ENCODE data around the gene SRPX2.

The SRPX2 gene

GRCh38 chrX:100623001-100623400 is 21.0 kb upstream of the SRPX2 start:
- Histone ChIP-seq H3K27ac (ENCODE audit: low read length) (no peak overlapping the region), H3K4me1 (ENCODE audit: low read length) (peaks cover 7% of the 10 kb centered on the region), H3K27me3 (replicated peaks; ENCODE audit: insufficient read depth, low read length) (peaks cover 74% of the 10 kb centered on the region)

GRCh38 chrX:100625985-100626491 is 18.0 kb upstream of the SRPX2 start:
- peaks cover 10% of the 10 kb centered on the region; the same call in 1 of the 2 replicates for H3F3A ChIP-seq (ENCODE audit: insufficient read depth, low read length)

More at GRCh38 chrX:100623001-100623400, 21.0 kb upstream of the SRPX2 start:
- no peaks in the 10 kb centered on the region for H3K36me3 ChIP-seq (replicated peaks; ENCODE audit: insufficient read depth, low read length)
- H2AFZ ChIP-seq (ENCODE audit: low read length): no peak overlapping the region
- H3K9me3 ChIP-seq (replicated peaks; ENCODE audit: insufficient read depth, low read length): no peaks in the 10 kb centered on the region
- no peak for DNase-seq
- H3F3A ChIP-seq (ENCODE audit: insufficient read depth, low read length): peaks cover 10% of the 10 kb centered on the region; the same call in 1 of the 2 replicates
- no peaks in the 10 kb centered on the region for H3K79me2 ChIP-seq (ENCODE audit: low read length)
- no peak overlapping the region for H3K9ac ChIP-seq (ENCODE audit: low read length)
- H3K4me2 ChIP-seq (ENCODE audit: low read depth, low read length): no peak overlapping the region
- no peaks in the 10 kb centered on the region for H3K9me2 ChIP-seq (replicated peaks; ENCODE audit: insufficient read depth, low read length)
- TF ChIP-seq EZH2 (optimal IDR thresholded peaks at IDR 0.05; ENCODE audit: low read depth, low read length): no peak
- TF ChIP-seq EZH2phosphoT487 (IDR thresholded peaks at IDR 0.05; ENCODE audit: low read length): no peak
- TF ChIP-seq CTCF (IDR thresholded peaks at IDR 0.05; ENCODE audit: low read length): no peak
- H3K4me3 ChIP-seq (ENCODE audit: low read length): no peak overlapping the region
- peaks cover 3% of the 10 kb centered on the region; the same call in 1 of the 2 replicates for H4K20me1 ChIP-seq (ENCODE audit: insufficient read depth, low read length)

GRCh38 chrX:100635040-100635439 is 9.0 kb upstream of the SRPX2 start:
- Histone ChIP-seq H3K27me3 (replicated peaks; ENCODE audit: insufficient read depth, low read length) (peaks cover 64% of the 10 kb centered on the region), H3K9me3 (replicated peaks; ENCODE audit: insufficient read depth, low read length) (no peaks in the 10 kb centered on the region), H4K20me1 (ENCODE audit: insufficient read depth, low read length) (no peaks in the 10 kb centered on the region), H3K4me1 (ENCODE audit: low read length) (no peaks in the 10 kb centered on the region), H3K79me2 (ENCODE audit: low read length) (no peaks in the 10 kb centered on the region), H3K27ac (ENCODE audit: low read length) (no peak overlapping the region), H2AFZ (ENCODE audit: low read length) (no peak overlapping the region), H3K36me3 (replicated peaks; ENCODE audit: insufficient read depth, low read length) (no peaks in the 10 kb centered on the region), H3F3A (ENCODE audit: insufficient read depth, low read length) (no peaks in the 10 kb centered on the region), H3K4me3 (ENCODE audit: low read length) (no peak overlapping the region), H3K9me2 (replicated peaks; ENCODE audit: insufficient read depth, low read length) (no peaks in the 10 kb centered on the region), H3K4me2 (ENCODE audit: low read depth, low read length) (no peak overlapping the region), H3K9ac (ENCODE audit: low read length) (no peak overlapping the region)
- DNase-seq: no peak
- no peak for TF ChIP-seq EZH2phosphoT487 (IDR thresholded peaks at IDR 0.05; ENCODE audit: low read length)
- no peak for TF ChIP-seq CTCF (IDR thresholded peaks at IDR 0.05; ENCODE audit: low read length)
- no peak for TF ChIP-seq EZH2 (optimal IDR thresholded peaks at IDR 0.05; ENCODE audit: low read depth, low read length)

More at GRCh38 chrX:100625985-100626491, 18.0 kb upstream of the SRPX2 start:
- no peak overlapping the region for H3K27ac ChIP-seq (ENCODE audit: low read length)
- H3K4me1 ChIP-seq (ENCODE audit: low read length): peaks cover 7% of the 10 kb centered on the region
- H3K9ac ChIP-seq (ENCODE audit: low read length): no peak overlapping the region
- H3K36me3 ChIP-seq (replicated peaks; ENCODE audit: insufficient read depth, low read length): no peaks in the 10 kb centered on the region
- 0 out of 2 replicates have a peak overlapping the region, but pooled peaks have one; percentile 7 for H3K4me3 ChIP-seq (ENCODE audit: low read length)
- TF ChIP-seq EZH2phosphoT487 (IDR thresholded peaks at IDR 0.05; ENCODE audit: low read length) (no peak), EZH2 (optimal IDR thresholded peaks at IDR 0.05; ENCODE audit: low read depth, low read length) (no peak), CTCF (IDR thresholded peaks at IDR 0.05; ENCODE audit: low read length) (no peak)
- no peak overlapping the region for H2AFZ ChIP-seq (ENCODE audit: low read length)
- H3K9me3 ChIP-seq (replicated peaks; ENCODE audit: insufficient read depth, low read length): no peaks in the 10 kb centered on the region
- peak; percentile 82 for DNase-seq
- peak overlapping the region; percentile 56; the same call in 1 of the 2 replicates for H3K4me2 ChIP-seq (ENCODE audit: low read depth, low read length)
- H3K79me2 ChIP-seq (ENCODE audit: low read length): no peaks in the 10 kb centered on the region
- no peaks in the 10 kb centered on the region for H3K9me2 ChIP-seq (replicated peaks; ENCODE audit: insufficient read depth, low read length)
- H4K20me1 ChIP-seq (ENCODE audit: insufficient read depth, low read length): peaks cover 3% of the 10 kb centered on the region; the same call in 1 of the 2 replicates
- peaks cover 85% of the 10 kb centered on the region for H3K27me3 ChIP-seq (replicated peaks; ENCODE audit: insufficient read depth, low read length)
